Measurements from ENCODE around the gene NEK7.

- no peak for TF ChIP-seq NFRKB (IDR thresholded peaks at IDR 0.05)
- no peak for TF ChIP-seq FOXA1 (IDR thresholded peaks at IDR 0.05)
These were observed 31.3 kb downstream of the NEK7 start for GRCh38 chr1:198187973-198188588.
